GM12801 (cell line): ENCODE data around the gene UBE2E2.

Experiments used
- TF ChIP-seq, protein P1 (sequence below): IDR thresholded peaks from one replicate; pipeline ENCODE4 v1.5.1; 2011; ENCODE audit warnings: control low read depth; ENCODE audit not compliant: insufficient read length; ENCODE audit errors: extremely low read depth

The UBE2E2 gene

DNA sequence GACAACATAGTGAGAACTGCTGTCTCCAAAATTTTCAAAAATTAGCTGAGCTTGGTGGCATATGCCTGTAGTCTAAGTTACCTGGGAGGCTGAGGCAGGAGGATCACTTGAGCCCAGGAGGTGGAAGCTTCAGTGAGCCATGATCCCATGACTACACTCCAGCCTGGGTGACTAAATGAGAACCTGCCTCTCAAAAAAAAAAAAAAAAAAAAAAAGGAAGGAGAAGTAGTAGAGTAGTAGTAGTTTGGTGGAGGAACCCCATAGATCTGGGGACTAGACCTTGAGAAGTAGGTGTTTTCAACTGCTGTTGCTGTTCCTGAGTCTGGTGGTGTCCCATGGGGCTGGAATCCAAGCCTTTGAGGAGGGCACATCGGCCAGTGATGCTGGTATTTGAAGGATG is 38.4 kb upstream of the UBE2E2 start:
- TF ChIP-seq, protein P1, sequence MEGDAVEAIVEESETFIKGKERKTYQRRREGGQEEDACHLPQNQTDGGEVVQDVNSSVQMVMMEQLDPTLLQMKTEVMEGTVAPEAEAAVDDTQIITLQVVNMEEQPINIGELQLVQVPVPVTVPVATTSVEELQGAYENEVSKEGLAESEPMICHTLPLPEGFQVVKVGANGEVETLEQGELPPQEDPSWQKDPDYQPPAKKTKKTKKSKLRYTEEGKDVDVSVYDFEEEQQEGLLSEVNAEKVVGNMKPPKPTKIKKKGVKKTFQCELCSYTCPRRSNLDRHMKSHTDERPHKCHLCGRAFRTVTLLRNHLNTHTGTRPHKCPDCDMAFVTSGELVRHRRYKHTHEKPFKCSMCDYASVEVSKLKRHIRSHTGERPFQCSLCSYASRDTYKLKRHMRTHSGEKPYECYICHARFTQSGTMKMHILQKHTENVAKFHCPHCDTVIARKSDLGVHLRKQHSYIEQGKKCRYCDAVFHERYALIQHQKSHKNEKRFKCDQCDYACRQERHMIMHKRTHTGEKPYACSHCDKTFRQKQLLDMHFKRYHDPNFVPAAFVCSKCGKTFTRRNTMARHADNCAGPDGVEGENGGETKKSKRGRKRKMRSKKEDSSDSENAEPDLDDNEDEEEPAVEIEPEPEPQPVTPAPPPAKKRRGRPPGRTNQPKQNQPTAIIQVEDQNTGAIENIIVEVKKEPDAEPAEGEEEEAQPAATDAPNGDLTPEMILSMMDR, result no peak

DNA sequence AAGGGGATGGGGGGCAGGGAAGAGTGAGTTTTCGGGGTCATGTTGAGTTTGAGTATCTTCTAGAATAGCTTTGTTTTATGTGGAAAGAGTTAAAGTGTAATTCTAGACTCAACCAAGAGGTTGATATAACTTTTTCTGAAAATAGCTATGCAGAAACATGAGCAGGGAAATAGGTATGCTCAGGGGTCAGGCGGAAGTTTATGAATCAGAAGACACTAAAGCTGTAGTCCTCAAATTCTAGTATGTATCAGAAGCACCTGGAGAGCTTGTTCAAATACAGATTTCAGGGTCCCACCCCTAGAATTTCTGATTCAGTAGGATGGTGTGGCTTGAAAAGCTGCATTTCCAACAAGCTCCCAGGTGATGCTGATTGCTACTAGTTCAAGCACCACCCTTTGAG is 37.6 kb upstream of the UBE2E2 start:
- TF ChIP-seq, protein P1, result no peak

DNA sequence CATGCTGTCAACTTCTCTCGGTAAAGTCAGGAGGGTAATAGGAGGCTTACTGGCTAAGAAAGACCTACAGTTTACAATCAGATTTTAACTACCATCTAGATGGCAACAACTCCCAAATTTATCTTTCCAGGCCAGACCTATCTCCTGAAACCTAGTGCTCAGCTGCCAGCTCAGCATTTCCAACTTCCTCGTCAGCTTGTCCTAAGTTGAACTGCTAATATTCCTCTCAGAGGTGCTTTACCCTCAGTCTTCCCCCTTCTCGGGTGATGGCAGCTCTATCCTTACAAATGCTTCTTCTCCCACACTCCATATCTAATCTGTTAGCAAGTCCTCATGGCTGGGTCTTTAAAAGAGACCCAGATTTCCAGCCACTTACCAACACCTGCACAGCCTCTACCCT is 36.9 kb upstream of the UBE2E2 start:
- TF ChIP-seq, protein P1, result no peak

DNA sequence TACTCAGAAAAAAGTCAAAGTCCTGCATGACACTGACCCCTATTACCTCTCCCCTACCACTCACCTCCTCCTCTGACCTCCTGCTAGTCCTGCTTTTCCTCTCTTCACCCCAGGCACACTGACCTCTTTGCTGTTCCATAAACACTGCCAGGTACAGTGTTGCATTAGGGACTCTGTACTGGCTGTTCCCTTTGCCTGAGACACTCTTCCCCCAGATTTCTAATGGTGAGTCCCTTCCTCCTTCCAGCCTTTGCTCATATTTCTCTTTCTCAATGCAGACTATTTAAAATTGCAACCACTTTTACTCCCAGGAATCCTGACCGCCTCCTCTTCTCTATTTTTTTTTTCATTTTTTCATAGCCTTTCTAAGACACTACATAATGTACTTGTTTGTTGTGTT is 36.3 kb upstream of the UBE2E2 start:
- TF ChIP-seq, protein P1, result no peak

DNA sequence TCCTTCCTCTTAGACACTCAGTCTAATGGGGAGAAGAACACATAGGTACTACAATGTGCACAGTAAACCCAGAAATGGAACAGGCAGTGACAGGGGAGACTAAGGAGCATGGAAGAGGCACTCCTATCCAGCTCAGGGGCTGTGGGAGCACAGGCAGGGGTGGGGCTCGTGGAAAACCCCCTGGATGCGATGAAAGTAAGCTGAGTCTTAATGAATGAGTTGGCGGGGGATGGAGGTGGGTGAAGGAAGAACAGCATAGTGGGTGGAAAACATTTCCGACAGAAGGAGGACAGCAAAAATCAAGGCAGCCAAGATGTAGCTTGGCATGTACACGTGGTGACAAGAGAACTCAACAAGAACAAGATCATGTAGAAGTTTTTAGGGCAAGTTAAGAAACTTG is 33.6 kb upstream of the UBE2E2 start:
- TF ChIP-seq, protein P1, result no peak

DNA sequence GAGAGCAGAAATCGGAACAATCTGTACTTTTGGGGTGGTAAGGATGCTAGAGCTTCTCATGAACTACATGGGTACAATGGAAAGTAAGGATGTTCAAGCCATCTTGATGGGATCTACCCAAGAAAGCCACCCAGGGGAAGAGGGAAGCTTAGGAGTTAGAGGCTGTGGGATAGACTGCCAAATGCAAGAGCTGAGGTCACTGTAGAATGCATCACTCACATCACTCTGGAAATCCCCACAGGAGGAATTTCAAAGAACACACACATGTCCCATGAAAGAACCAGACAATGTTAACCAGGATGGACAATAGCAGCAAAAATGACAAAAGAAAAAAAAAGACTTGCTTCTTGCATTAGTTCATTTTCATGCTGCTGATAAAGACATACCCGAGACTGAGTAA is 32.8 kb upstream of the UBE2E2 start:
- TF ChIP-seq, protein P1, result no peak

DNA sequence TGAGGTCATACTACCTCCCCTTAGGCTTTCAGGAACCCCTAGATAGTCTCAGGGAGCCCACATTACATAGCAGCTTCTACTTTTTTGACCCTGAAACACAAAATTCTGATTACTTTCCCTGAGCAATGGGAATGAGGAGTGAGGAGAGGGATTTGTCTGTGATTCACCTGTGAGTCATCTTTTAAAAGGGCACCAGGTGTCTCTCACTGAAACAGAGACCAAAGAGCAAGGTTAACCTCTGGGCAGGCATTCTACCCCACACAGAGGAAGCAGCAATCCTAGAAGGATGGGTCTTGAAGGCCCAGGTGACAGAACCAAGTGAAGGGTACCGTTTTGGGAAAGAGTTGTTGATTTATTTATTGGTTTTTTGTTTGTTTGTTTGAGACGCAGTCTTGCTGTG is 31.1 kb upstream of the UBE2E2 start:
- TF ChIP-seq, protein P1, result no peak
